Right lobe of liver (tissue), 4 donors: ENCODE data around the gene CLEC16A.

Experiments used
- POLR2A ChIP-seq: fragments of 450-650 bp; IDR thresholded peaks from one replicate; pipeline ENCODE4 v1.6.1; 2017; ENCODE audit warnings: antibody characterized with exemption, mild to moderate bottlenecking
- TF ChIP-seq, protein P1 (sequence below), 4 donors: fragments of 200-600 bp in 3 of 4; fragments of 450-650 bp in 1 of 4; IDR thresholded peaks; one replicate each; pipeline versions ENCODE4 v1.5.1 to v1.8.0; 2016 to 2022; ENCODE audit warnings: antibody characterized with exemption in 4 of 4, mild to moderate bottlenecking in 2 of 4
- donor health status: DM: no; HTN: no; CAD: no.
- donor health status: DM: no; HTN: no; CAD: no.
- donor health status: DM: no; HTN: yes; CAD: no.

DNA sequence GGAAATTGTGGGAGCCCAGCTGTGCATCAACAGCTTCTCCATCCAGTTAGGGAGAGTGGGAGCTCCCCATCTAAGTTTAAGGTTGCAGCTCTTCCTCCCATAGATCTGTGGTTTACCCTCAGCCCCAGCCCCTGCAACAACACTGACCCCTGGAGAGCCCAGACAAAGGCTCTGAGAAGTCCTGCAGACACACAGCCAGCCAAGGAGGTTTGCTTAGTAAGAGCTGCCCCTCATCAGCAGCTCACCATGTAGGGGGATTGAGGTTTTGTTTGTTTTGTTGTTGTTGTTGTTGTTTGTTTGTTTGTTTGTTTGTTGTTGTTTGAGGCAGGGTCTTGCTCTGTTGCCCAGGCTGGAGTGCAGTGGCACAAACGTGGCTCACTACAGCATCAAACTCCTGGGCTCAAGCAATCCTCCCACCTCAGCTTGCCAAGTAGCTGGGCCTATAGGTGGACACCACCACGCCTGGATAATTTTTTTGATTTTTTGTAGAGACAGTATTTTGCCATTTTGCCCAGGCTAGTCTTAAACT lies 138.6 kb downstream of the CLEC16A start:
- TF ChIP-seq, protein P1, sequence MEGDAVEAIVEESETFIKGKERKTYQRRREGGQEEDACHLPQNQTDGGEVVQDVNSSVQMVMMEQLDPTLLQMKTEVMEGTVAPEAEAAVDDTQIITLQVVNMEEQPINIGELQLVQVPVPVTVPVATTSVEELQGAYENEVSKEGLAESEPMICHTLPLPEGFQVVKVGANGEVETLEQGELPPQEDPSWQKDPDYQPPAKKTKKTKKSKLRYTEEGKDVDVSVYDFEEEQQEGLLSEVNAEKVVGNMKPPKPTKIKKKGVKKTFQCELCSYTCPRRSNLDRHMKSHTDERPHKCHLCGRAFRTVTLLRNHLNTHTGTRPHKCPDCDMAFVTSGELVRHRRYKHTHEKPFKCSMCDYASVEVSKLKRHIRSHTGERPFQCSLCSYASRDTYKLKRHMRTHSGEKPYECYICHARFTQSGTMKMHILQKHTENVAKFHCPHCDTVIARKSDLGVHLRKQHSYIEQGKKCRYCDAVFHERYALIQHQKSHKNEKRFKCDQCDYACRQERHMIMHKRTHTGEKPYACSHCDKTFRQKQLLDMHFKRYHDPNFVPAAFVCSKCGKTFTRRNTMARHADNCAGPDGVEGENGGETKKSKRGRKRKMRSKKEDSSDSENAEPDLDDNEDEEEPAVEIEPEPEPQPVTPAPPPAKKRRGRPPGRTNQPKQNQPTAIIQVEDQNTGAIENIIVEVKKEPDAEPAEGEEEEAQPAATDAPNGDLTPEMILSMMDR (IDR thresholded peaks at IDR 0.05) = no peak
- no peak for TF ChIP-seq POLR2A
